Ovary (tissue), 9 donors: ENCODE measurements around the gene TAF3. TPM values are rescaled to one million over a fixed set of nuclear protein-coding genes. Genes with fewer than 3 reads are reported as not detected.

Experiments
- DNase-seq, 5 donors: peaks; one replicate each; pipeline ENCODE4 v3.0.0-alpha.2; 2019 to 2020
- H3K27ac ChIP-seq, 2 donors: fragments of 200-600 bp; one replicate each; pipeline versions ENCODE4 v1.5.1 to v1.8.0; 2019 to 2022
- H3K27me3 ChIP-seq: fragments of 200-600 bp; one replicate; pipeline ENCODE4 v1.8.0; 2022
- H3K36me3 ChIP-seq: fragments of 200-600 bp; sonication (generic); one replicate; pipeline ENCODE4 v1.5.1; 2019
- H3K4me1 ChIP-seq: one replicate; pipeline ENCODE4 v1.8.1; 2013; ENCODE audit warnings: mild to moderate bottlenecking, moderate library complexity; ENCODE audit not compliant: insufficient read depth
- H3K4me3 ChIP-seq: fragments of 200-600 bp; sonication (generic); one replicate; pipeline ENCODE4 v1.5.1; 2017
- H3K9me3 ChIP-seq, 2 donors: fragments of 200-600 bp in 1 of 2; sonication (generic) in 1 of 2; one replicate each; pipeline versions ENCODE4 v1.5.1 to v1.8.1; 2013 to 2019; ENCODE audit warnings: mild to moderate bottlenecking in 1 of 2, moderate library complexity in 1 of 2
- EP300 ChIP-seq: sonication (generic); formaldehyde crosslinking; IDR thresholded peaks from one replicate; pipeline ENCODE4 v1.6.1; 2017; ENCODE audit warnings: antibody characterized with exemption
- POLR2A ChIP-seq: fragments of 450-650 bp; IDR thresholded peaks from one replicate; pipeline ENCODE4 v1.6.1; 2017; ENCODE audit warnings: antibody characterized with exemption, mild to moderate bottlenecking, moderate library complexity
- WGBS, 3 donors: extraction: QIAGEN DNeasy Blood & Tissue Kit in 1 of 3; methylation state at CpG; one replicate each; pipeline versions ENCODE4 v1.1.5 to v1.1.7; 2013 to 2017; 5-methylcytosine and 5-hydroxymethylcytosine counted together
- intact Hi-C, 4 donors: fragments of 100-400 bp; cut with DNase I; formaldehyde crosslinking; loops; one replicate each; pipeline versions ENCODE4 v1.11.0 to v1.15.1; 2022 to 2023
- polyA plus RNA-seq, 2 donors: library from polyadenylated mRNA; stranded (reverse); fragments of 200-250 nt in 1 of 2; fragments of 350-450 nt in 1 of 2; fragmentation: Illumina TruSeq in 1 of 2; extraction: RNeasy Lipid Tissue Mini Kit (QIAGEN cat#74804) in 1 of 2; gene quantifications; one replicate each; pipeline ENCODE4 v1.2.3, GENCODE V29; 2013 to 2014
- total RNA-seq, 7 donors: library from RNA; depleted of rRNA in 2 of 7; stranded (reverse); fragments of >200 nt in 2 of 7; fragmentation: NEBNext Ultra II Directional in 3 of 7; extraction: Animal tissue kit (Norgen Biotek cat#: 25700) in 3 of 7; gene quantifications; one replicate each; pipeline versions ENCODE4 v1.1.0 to v1.2.4, GENCODE V29; 2016 to 2023
- TF ChIP-seq, protein P1 (sequence below), 3 donors: fragments of 450-650 bp in 2 of 3; fragments of 200-600 bp in 1 of 3; IDR thresholded peaks; one replicate each; pipeline versions ENCODE4 v1.5.1 to v1.8.0; 2016 to 2022; ENCODE audit warnings: antibody characterized with exemption in 3 of 3, mild to moderate bottlenecking in 1 of 3
- donor health status: DM: no; HTN: no; CAD: no; lungs with moderate emphysema.
- donor health status: DM: no; HTN: no; CAD: no.
- donor health status: Bipolar disorder and iron deficiency.
- donor health status: DM: yes; HTN: yes; CAD: no.
- donor health status: DM: no; HTN: no; CAD: no.
- donor health status: DM: yes; HTN: yes; CAD: no.

The TAF3 gene
- total and polyA plus RNA-seq, 9 donors, result 7.1 to 15.9 (median 11.8) TPM

DNA sequence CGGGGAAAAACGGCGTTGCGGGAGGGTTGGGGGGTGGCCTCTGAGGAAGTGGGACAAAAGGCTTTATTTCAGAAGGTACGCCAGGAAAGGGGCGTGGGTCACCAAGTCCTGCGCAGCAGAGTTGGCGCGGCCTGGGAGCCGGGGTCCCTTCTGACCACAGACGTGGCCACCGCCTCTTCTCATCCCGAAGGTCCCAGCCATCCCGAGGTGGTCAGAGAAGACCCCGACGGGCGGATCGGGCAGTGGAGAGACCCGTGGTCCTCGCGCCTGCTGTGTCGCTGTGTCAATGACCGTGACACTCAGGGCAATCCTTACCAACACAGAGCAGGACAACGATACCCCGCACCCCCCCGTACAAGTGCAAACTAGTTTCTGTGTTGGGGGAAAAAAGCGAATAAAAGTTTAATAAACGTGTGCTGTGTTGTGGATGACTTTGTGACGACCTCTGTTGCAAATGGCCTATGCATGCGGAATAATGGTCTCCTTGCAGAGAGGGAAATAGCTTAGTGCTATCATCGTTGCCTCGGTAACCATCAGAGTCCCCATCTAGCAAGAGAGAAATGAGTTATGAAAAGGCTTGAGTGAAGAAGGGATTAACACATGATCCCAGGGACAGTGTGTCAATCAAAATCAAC, 216.8 kb downstream of the TAF3 start:
- no peaks in the 10 kb centered on the region for H3K9me3 ChIP-seq
- intact Hi-C loops, result no loop called here
- no peak for DNase-seq
- no peak overlapping the region for H3K27ac ChIP-seq
- 6 to 9% (median 7%) methylated on average over 28 to 32 of the region's 32 CpGs for WGBS, 3 donors
- peaks cover 3% of the 10 kb centered on the region for H3K4me1 ChIP-seq
- TF ChIP-seq, protein P1, sequence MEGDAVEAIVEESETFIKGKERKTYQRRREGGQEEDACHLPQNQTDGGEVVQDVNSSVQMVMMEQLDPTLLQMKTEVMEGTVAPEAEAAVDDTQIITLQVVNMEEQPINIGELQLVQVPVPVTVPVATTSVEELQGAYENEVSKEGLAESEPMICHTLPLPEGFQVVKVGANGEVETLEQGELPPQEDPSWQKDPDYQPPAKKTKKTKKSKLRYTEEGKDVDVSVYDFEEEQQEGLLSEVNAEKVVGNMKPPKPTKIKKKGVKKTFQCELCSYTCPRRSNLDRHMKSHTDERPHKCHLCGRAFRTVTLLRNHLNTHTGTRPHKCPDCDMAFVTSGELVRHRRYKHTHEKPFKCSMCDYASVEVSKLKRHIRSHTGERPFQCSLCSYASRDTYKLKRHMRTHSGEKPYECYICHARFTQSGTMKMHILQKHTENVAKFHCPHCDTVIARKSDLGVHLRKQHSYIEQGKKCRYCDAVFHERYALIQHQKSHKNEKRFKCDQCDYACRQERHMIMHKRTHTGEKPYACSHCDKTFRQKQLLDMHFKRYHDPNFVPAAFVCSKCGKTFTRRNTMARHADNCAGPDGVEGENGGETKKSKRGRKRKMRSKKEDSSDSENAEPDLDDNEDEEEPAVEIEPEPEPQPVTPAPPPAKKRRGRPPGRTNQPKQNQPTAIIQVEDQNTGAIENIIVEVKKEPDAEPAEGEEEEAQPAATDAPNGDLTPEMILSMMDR (IDR thresholded peaks at IDR 0.05), result no peak
- TF ChIP-seq POLR2A, result no peak
- TF ChIP-seq EP300, result no peak
- no peak overlapping the region for H3K4me3 ChIP-seq
- H3K27me3 ChIP-seq, result no peaks in the 10 kb centered on the region
- no peaks in the 10 kb centered on the region for H3K36me3 ChIP-seq

DNA sequence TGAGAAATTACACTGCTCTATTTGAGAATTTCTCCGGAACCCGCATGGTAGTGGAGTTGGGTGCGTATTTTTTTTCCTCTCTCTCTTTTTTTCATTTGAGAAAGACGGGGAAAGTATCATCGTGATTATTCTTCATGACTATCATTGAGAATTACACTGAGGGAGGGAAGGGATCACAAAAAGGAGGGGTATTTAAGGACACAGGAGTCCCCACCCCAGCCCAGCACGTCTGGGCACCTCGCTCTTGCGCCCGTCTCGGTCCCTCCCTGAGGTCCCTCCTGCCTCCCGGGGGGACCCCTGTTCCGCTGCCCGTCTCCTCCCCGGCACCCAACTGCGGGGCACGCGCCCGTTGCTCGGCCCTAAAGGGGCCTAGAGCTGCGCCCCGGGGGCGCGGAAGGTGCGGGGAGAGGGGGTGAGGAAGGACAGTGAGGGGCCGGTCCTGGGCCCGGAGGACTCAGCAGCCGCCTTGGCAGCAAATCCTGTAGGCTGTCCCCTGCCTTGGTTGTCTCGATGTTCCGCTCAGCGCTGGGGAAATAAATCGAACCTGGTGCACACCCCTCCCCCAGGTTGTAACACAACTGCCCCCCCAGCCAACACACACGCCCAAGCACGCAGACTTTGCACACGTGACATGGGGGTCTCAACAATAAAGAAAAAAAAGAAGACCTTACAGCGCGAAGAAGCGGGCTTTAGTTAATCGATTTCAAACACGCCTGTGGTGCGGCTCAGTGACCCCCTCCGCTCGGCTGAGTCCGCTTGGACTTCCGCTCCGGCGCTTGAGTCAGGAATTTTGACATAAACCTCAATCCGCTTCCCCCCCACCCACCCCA, 217.6 kb downstream of the TAF3 start:
- no peaks in the 10 kb centered on the region for H3K36me3 ChIP-seq
- H3K9me3 ChIP-seq, result no peaks in the 10 kb centered on the region
- H3K4me3 ChIP-seq, result no peak overlapping the region
- TF ChIP-seq EP300 (no peak), POLR2A (no peak)
- TF ChIP-seq, protein P1 (IDR thresholded peaks at IDR 0.05), result no peak
- intact Hi-C loops, result no loop called here
- 4 to 5% (median 5%) methylated on average over 38 to 47 of the region's 47 CpGs for WGBS, 3 donors
- H3K4me1 ChIP-seq, result peaks cover 3% of the 10 kb centered on the region
- no peaks in the 10 kb centered on the region for H3K27me3 ChIP-seq
- DNase-seq, result no peak
- H3K27ac ChIP-seq, result no peak overlapping the region

DNA sequence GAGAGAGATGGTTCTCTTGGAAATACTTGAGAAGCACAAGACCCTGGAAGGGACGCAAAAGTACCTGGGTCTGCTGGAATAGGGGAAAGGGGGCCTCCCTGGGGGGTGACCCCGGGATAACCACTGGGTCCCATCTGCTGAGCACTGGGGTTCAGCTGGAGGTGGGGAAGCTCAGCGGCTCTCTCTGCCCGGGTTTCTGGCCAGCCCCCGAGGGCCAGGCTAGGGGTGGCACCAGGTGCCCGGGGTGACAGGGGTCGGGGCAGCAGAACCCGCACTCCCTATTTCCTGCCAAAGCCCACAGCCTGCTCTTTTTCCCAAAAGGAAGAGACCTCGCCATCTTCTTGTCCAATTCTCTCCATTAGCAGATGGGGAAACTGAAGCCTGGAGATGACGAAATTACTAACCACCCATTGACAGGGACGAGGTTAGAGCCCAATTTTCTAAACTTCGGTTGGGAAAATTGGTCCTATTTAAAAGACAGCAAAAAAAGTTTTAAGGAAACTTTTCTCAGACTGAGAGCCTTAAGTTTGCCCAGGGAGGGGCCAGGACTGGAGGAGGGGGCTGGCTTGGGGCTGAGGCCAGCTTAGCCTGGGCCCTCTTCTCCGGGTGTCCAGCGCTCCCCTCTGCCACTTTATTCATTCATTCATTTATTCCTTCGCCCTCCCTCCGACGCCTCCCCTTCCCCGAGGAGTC, 218.3 kb downstream of the TAF3 start:
- TF ChIP-seq EP300 (no peak), POLR2A (no peak)
- TF ChIP-seq, protein P1 (IDR thresholded peaks at IDR 0.05), result no peak
- H3K27ac ChIP-seq, result no peak overlapping the region
- H3K36me3 ChIP-seq, result no peaks in the 10 kb centered on the region
- no peak for DNase-seq
- WGBS, 3 donors, result 5 to 8% (median 7%) methylated on average over 18 of the region's 18 CpGs
- intact Hi-C loops, result no loop called here
- peaks cover 3% of the 10 kb centered on the region for H3K4me1 ChIP-seq
- no peaks in the 10 kb centered on the region for H3K27me3 ChIP-seq
- no peaks in the 10 kb centered on the region for H3K9me3 ChIP-seq
- H3K4me3 ChIP-seq, result no peak overlapping the region

DNA sequence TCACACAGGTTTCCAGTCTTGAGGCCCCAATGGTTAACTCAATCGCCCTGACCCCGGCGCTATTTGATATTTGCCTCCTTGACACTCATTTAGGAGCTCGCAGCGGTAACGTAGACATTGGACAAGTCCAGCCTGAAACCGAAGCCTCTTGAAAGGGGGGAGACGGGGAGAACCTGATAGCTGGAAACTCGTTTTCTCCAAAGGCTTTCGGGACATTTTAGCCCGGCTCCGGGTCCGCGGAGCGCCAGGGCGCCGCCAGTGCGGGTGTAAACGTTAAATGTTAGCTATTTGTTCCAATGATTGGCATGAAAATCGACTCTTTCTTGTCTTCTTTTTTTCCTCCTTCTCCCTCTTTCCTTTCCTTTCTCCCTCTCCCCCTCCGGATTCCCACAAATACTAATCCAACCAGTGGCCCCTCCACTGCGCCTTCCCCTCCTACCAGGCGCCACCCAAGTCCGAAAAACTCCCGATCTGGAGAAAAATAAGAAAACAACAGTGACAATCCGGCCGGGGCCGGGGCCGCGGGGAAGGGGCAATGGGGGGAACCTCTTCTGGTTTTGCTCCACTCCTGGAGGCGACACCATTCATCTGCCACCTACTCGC, 219.0 kb downstream of the TAF3 start:
- H3K9me3 ChIP-seq, result no peaks in the 10 kb centered on the region
- WGBS, 3 donors, result 7 to 8% (median 7%) methylated on average over 32 of the region's 32 CpGs
- DNase-seq, result no peak
- peaks cover 3% of the 10 kb centered on the region for H3K4me1 ChIP-seq
- no peak overlapping the region for H3K27ac ChIP-seq
- no peak overlapping the region for H3K4me3 ChIP-seq
- H3K36me3 ChIP-seq, result no peaks in the 10 kb centered on the region
- intact Hi-C loops, result no loop called here
- TF ChIP-seq EP300 (no peak), POLR2A (no peak)
- TF ChIP-seq, protein P1 (IDR thresholded peaks at IDR 0.05), result no peak
- no peaks in the 10 kb centered on the region for H3K27me3 ChIP-seq
